DMS153 treated with DMSO at 0.1 percent for 48 hours (cell line): ENCODE measurements around the gene SFMBT2.

Experiments used
- DNase-seq: peaks from one replicate; lab custom pipeline; 2025; ENCODE audit not compliant: unreplicated experiment; lab: John Stamatoyannopoulos, UW

The SFMBT2 gene

GRCh38 chr10:7426349-7426748 lies 15.5 kb upstream of the SFMBT2 start:
- no peak for DNase-seq

DNA sequence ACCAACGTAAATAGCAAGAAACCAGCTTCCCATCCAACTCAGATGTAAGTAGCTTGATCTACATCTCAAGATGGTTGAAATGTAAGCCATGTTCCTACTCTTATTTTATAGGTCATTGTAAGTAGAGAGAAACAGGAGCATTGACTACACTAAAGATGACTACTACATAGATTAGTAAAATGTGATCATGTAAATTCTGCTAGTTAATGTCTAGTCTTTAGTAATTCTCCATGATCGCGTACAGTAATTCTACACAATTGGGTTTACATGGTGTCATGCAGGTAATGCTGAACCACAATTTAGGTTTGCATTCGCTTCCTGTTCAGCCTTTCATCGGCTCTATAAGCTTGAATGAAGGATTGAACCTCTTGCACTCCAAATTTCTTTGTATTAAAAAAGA lies 14.9 kb upstream of the SFMBT2 start:
- no peak for DNase-seq

GRCh38 chr10:7424919-7425318 lies 14.1 kb upstream of the SFMBT2 start:
- DNase-seq = no peak

GRCh38 chr10:7424315-7424714 lies 13.5 kb upstream of the SFMBT2 start:
- DNase-seq = no peak

DNA sequence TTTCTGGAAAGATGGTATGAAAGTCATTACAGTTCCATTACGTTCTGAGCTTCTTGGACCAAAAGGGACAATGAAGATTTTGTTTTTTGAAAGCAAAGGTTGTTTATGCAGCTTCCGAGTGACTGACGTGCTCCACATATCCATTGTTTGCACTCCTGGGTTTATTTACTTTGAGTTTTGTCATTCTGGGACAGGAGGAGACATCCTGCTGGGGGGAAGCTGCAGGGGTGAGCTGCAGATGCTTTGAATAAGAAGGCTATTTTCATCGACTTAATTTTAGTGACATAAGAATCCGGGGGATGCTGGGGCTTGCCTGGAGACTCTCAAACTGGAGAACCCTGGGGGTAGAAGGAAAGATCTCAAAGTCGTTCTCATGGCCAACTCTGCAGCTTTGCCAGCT lies 12.7 kb upstream of the SFMBT2 start:
- no peak for DNase-seq

DNA sequence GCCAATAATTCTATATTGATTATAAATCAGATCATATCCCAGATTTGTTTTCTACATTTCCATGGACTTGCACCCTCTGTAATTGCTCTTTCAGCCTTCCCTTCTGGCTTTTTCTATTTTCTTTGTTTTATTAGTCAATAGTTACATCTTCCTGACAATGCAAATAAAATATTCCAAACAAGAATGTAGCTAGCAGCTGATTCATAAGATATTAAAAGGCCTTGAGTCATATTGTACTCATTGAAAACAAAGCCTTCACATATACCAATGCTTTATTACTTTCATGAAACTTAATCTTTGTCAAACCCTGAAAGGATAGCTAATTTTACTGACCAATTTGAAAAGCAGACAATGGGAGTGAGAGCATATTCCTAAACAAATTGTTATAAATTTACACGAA lies 10.7 kb upstream of the SFMBT2 start:
- DNase-seq = no peak

- no peak for DNase-seq
These were observed 9.2 kb upstream of the SFMBT2 start for GRCh38 chr10:7419998-7420397.

- DNase-seq = no peak
These were observed 7.0 kb upstream of the SFMBT2 start for GRCh38 chr10:7417807-7418206.

DNA sequence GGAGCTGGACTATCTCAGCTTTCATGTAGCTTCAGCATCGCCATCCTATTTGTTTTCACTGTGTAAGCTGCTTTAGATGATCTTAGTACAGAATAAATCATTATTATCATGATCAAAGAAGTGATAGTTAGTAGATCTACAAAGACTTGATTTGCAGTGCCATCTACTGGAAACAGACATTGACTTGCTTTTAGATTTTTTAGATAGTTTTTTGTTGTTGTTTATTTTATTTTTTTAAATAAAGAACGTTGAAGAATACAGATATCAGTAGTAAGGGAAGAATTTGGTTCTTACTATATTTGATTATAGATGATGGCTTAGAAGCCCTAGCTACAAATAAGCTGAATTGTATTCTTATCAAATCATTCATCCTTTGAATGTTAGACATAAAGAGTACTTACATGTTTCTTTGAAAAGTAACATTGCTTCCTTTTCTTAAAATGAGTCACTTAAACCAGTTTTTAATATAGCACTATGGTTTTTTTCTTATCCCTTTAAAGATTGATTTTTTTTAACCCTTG lies 6.3 kb upstream of the SFMBT2 start:
- DNase-seq = no peak

DNA sequence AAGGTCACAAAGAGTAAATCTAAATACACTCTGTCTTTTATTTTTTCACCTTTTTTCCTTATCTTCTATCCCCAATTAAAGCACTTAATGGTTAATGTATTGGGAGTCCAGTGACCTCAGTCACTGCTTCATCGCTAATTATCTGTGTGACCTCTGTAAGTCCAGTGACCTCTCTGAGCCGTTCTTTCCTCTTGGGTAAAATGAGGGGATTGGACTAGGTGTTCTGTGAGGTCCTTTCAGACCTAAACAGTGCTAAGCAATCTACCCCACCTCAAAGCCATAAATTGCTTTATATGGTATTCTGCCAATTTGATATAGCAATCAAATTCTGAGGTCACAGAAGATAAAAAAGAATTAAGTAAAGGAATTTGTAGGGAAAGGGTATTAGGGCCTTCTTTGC lies 3.9 kb upstream of the SFMBT2 start:
- no peak for DNase-seq

DNA sequence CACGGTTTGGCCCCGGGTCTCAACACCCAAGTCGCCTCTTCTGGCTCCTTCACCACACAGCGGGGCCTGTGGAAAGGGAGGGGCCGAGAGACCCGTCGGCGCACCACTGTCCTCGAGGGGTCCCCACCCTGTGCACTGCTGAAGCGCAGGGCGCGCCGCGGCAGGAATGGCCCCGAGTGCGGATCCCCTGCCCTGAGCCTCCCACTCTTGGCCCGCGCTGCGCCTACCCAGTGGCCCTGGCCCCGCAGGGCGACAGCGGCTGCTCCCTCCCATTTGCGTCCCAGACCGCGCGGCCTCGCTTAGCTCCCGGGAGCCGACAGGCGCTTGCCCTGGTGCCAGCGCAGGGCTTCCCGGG lies 2.1 kb upstream of the SFMBT2 start:
- DNase-seq = no peak

DNA sequence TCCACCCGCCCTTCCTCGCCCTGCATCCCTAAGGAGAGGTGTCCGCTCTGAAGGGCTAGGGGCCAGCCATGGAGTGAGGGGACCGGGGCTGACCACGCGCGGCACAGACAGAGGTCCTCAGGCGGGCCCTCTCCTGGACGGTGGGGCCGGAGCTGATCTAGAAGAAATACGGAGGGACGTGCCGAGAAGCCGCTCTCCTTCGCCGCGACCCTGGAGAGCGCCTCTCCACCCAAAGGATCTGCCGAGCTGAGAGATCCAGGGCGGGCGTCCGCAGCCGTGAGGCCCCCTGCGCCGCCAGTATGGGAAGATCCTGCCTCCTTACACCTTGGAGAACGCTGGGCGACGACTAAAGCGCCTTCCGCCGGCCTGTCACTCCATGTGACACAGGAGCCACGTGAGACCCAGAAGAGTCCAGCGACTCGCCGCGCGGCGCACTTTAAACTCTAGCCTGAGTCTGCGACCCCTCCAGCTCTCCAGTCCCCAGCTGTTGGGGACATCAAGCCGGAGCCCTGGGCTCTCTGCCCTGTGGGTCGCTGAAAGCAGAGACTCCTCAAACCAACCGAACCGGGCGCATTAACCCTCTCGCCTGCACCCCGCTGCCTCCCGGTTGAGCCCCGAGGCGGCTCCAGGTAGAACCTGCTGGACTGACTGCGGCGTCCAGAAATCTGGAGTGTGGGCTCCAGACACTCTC lies 1.5 kb upstream of the SFMBT2 start:
- no peak for DNase-seq

- DNase-seq = no peak
These were observed 866 bp upstream of the SFMBT2 start for GRCh38 chr10:7411671-7412128.

GRCh38 chr10:7410301-7410861 lies 453 bp downstream of the SFMBT2 start:
- no peak for DNase-seq

- DNase-seq = no peak
These were observed 1.1 kb downstream of the SFMBT2 start for GRCh38 chr10:7409732-7410168.

DNA sequence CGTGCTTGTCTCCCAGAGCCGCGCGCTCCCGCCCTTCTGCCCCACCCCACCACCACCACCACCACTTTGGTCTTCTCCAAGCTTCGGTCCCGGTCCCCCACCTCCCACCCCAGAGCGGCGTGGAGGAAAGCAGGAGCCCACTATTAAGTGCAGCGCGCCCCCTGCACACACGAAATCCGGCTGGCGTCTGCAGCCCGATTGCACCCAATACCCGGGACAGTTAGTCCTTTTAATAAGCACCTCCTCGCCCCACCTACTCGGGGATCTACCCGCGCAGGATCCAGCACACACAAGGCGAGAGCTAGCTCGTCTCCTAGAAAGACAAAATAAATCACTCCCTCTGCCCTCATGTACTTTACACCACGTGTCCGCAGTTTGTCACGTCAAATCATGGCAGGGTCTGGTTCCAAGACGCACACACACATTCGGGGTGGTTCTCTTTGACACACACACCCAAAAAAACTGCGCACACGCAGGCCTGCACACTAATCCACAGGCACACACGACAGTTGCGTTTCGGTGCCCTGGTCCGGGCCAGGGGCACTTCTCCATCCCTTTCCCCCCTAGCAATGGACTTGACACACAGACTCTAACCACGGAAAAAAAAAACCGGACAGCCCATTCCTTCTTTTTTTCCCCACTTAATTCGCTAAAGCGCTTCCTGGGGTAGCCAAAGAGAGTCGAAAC lies 1.6 kb downstream of the SFMBT2 start:
- DNase-seq = no peak

- no peak for DNase-seq
These were observed 2.4 kb downstream of the SFMBT2 start for GRCh38 chr10:7408291-7409044.

DNA sequence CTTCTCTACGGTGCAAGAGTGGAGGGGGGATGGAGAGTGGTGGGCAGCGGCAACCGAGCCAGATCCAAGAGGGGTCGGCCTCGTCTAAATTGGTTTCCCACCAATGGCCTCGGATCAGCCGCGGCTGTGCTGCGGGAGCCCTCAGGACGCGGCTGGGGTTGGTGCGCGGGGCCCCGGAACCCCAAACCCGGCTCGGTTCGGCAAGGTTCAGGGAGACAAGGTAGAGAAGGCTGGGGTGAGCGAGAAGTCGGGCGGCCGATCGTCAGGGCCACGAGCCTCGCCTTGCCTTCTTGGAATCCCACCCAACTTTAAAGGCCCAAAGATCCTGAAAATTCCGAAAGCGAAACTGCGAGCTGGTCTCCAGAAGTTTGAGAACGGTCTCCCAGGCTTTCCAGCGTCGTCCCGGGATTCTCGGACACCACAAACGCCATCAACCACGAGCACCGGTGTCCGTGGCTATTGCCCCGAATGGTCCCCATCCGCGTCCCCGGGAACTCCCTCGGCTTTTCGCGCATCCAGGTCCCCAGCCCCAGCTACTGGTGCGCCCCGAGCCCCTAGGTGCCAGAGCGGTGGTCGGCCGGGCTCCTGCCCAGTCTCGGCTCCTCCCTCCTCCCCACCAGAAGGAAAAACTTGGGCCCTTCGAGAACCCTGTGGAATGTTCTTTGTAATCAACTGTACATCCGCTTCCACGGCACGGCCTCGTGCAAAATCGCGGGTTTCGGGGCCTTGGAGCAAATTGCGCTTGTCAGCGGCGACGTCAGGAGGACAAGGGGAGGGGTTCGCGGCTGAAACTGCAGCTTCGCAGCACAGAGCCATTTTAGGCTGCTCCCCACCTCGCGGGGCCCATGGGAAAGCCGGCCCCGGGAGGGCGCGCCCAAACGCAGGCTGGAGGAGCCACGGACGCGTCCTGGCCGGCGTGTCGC lies 3.2 kb downstream of the SFMBT2 start:
- DNase-seq = no peak

DNA sequence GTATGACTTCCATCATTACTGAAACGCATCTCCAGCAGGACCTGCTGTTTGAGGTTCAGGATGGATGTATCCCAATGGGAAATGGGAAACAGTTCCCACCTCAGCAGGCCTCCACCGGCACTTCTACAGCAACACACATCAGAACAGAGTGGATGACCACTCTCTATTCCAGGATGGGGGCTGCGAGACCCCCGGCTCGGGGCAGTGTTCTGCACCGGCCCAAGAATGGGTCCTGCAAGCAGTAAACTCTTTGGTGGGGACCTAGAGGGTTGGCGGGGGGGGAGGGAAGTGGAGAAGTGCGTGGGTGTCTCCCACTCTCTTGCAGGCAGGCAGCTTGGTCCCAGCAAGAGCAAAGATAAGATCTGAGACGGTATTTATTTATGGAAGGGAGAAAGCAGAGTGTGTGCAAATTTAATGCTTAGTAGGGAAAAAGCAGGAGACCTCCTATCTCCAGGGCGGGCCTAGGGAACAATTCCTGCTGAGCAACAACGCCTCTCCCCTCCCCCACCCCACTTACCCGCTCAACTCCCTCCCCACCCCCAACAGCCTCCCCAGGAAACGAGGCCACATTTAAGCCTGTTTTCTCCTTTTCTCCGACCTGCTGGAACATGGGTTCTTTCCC lies 4.0 kb downstream of the SFMBT2 start:
- DNase-seq = no peak

DNA sequence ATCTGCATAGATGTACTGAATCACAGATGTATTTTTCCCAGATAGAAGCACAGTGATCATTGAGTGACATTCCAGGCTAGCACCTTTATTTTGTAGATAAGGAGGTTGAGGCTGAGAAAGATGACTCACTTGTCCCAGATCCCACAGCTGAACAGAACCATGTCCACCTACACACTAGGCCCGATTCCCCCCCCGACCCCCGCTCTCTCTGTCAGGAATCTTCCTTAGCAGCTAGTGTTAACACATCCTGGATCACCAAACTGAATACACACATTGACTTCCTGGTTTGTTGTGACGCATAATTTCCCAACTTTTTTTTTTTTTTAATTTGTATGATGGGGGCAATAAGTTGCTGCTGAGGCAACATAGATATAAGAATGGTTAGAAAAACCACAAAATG lies 5.2 kb downstream of the SFMBT2 start:
- DNase-seq = no peak
